ENCODE results near the gene RHOBTB3.

RHOBTB3 gene

GRCh38 chr5:95816341-95816740, 85.2 kb downstream of the RHOBTB3 start:
- TF ChIP-seq, protein P1, sequence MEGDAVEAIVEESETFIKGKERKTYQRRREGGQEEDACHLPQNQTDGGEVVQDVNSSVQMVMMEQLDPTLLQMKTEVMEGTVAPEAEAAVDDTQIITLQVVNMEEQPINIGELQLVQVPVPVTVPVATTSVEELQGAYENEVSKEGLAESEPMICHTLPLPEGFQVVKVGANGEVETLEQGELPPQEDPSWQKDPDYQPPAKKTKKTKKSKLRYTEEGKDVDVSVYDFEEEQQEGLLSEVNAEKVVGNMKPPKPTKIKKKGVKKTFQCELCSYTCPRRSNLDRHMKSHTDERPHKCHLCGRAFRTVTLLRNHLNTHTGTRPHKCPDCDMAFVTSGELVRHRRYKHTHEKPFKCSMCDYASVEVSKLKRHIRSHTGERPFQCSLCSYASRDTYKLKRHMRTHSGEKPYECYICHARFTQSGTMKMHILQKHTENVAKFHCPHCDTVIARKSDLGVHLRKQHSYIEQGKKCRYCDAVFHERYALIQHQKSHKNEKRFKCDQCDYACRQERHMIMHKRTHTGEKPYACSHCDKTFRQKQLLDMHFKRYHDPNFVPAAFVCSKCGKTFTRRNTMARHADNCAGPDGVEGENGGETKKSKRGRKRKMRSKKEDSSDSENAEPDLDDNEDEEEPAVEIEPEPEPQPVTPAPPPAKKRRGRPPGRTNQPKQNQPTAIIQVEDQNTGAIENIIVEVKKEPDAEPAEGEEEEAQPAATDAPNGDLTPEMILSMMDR (conservative IDR thresholded peaks at IDR 0.05; ENCODE audit: low read depth, low read length) = no peak
- H3K4me3 ChIP-seq (ENCODE audit: low read depth, low read length) = no peak overlapping the region
- no peak for DNase-seq (ENCODE audit: low read depth)

DNA sequence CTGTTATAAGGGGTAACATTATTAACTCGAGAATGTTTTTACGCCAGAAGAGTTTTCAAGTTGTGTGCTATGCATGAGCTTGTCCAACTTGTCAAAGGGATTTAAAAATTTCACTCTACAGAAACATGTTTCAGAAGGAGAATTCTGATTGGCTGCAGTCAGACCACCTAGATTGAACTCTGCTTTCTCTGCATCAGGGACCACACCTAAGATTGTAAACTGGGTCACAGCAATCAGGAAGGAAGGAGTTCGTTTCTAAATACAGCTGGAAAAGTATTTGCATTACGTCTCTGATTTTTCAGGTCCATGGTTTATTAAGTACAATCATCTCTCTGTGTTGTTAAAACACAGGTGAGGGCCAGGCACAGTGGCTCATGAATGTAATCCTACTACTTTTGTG, 85.6 kb downstream of the RHOBTB3 start:
- no peak for DNase-seq (ENCODE audit: low read depth)
- TF ChIP-seq, protein P1 (conservative IDR thresholded peaks at IDR 0.05; ENCODE audit: low read depth, low read length) = no peak
- H3K4me3 ChIP-seq (ENCODE audit: low read depth, low read length) = no peak overlapping the region

GRCh38 chr5:95817430-95817829, 86.3 kb downstream of the RHOBTB3 start:
- TF ChIP-seq, protein P1 (conservative IDR thresholded peaks at IDR 0.05; ENCODE audit: low read depth, low read length) = no peak
- DNase-seq (ENCODE audit: low read depth) = peak; percentile 75
- H3K4me3 ChIP-seq (ENCODE audit: low read depth, low read length) = no peak overlapping the region

DNA sequence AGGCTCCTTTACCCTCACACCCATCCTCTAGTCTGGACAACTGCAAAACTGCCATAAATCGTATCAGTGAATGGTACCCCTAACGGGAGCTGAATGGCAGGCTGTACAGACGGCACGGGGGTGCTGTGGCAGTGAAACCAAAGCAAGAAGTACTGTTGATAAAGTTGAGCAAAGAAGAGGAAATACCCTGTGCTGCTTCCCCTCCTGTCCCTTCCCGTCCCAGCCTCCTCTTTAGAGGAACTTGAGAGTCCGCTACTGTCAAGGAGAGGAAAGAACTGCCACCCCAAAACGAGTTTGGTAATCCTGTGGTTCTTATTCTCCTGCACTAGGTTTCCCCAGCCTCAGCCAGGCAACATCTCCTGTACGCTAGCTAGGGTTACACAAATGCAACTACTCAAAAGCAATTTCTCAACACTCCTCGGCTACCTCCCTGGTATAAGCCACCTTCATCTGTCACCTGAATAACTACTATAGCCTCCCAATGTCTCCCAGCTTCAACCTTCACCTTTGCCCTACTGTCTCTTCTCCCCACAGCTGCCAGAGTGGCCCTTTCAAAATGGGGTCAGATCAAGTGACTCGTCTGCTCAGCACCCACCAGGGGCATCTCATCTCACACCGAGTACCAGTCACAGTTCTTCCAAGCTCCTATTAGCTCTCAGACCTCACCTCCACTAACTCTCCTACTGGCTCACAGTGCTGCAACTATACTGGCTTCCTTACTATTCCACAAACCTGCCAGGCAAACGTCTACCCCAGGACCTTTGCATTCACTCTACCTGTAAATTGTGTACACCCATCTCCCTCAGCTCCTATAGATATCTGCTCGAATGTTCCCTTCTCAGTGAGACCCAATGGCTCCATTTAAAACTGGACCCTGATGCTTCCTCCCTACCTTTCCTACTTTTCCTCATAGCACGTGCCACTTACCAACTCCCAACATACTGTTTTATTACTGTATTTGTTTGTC, 87.3 kb downstream of the RHOBTB3 start:
- TF ChIP-seq, protein P1 (conservative IDR thresholded peaks at IDR 0.05; ENCODE audit: low read depth, low read length) = no peak
- H3K4me3 ChIP-seq (ENCODE audit: low read depth, low read length) = peak overlapping the region; percentile 27
- DNase-seq (ENCODE audit: low read depth) = no peak

DNA sequence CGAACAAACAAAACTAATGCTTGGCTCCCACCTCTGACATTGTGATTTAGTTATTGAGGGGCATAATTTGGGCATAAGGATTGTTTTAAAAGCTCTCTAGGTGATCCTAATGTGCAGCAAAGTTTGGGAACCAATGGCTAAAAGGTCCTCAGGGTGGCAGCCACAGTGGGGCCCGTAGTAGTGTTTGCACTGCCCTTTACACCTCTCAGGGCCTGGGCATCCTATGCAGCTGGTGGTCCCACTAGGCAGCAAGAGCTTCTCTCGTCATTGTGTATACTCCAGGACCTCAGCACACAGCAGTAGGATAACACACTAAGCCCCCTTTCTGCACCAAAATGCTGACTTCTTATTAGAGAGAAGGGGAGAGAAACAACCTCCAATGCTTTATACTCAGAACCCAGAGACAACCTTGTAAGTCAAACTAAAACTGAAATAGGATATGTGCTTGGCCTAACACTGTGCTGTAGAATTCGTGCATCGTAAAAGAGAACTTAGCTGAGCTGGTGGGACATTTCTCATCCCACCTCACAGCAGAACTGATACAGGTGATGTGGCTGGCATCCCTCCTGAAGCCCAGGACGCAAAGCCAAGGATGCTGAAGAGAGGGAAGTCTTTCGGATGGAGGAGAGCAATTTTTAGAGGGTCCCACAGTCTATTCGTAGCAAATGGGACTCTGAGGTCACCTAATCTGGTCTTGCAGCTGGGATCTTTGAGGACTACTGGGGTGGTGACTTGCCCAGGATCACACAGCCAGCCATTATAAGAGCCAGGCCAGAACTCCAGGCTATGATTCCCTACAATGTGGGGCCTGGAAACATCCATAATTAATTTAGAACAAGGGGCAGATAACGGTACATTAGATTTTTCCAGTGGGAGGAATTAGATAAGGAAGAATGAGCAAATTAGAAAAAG, 90.2 kb downstream of the RHOBTB3 start:
- DNase-seq (ENCODE audit: low read depth) = no peak
- H3K4me3 ChIP-seq (ENCODE audit: low read depth, low read length) = peak overlapping the region; percentile 77
- TF ChIP-seq, protein P1 (conservative IDR thresholded peaks at IDR 0.05; ENCODE audit: low read depth, low read length) = no peak

DNA sequence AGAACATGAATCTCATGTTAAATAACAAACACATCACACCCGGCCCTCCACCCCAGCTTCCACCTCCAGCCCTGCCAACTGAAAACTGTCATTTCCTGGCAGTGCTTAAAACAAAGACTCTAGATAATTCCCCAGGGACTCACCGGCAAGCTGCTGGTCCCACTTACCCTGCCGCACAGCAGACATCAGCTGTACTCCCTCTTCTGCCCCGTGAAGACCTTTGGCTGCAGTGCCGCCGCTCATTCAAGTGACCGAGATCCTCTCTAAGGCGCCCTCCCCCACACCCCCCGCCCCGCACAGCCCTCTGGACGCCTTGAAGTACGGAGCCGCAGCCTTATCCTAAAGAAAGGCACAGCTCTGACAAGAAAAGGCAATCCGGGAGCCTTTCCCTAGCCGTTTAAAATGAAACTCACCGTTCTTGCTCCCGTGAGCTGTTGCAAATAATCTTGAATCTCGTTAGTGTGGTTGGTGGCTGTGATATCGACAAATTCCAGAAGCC, 91.0 kb downstream of the RHOBTB3 start:
- TF ChIP-seq, protein P1 (conservative IDR thresholded peaks at IDR 0.05; ENCODE audit: low read depth, low read length) = no peak
- DNase-seq (ENCODE audit: low read depth) = peak; percentile 48
- peak overlapping the region; percentile 77 for H3K4me3 ChIP-seq (ENCODE audit: low read depth, low read length)
